ENCODE measurements around the gene SLC36A2.
"Not testable (repeated sequence)": the region's sequence is repeated elsewhere in the genome, so short reads cannot be mapped to it uniquely, and the experiment has no call there.

SLC36A2 gene

GRCh38 chr5:151347369-151347768, at the start of gene SLC36A2:
Gene SLC36A2 (minus strand): TSS chr5:151347559. CDS start chr5:151347460, 99 bp downstream.
- DNase-seq (ENCODE audit: low read depth, low spot score) = no peak

GRCh38 chr5:151388960-151389359, 41.6 kb upstream of the SLC36A2 start:
- no peak for DNase-seq (ENCODE audit: low read depth, low spot score)

- DNase-seq (ENCODE audit: low read depth, low spot score) = no peak
Measured at GRCh38 chr5:151384106-151384505, 36.7 kb upstream of the SLC36A2 start.

DNA sequence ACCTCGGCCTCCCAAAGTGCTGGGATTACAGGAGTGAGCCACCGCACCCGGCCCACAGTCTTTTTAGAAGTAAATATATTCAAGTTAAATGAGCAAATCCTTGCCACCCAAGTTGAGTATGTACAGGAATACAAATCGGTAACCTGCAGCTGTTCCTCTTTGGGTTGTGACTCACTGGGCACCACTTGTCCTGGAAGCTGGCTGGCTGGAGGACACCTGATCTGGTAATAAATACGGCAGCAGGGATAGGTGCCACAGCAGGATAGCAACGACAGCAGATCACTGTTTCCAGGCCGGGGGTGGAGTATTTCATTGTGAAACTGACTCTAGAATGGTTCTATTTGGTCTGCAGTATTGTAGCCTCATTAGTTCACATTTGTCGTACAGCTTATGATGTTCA, 35.7 kb upstream of the SLC36A2 start:
- DNase-seq (ENCODE audit: low read depth, low spot score) = no peak

GRCh38 chr5:151382576-151382975, 35.2 kb upstream of the SLC36A2 start:
- no peak for DNase-seq (ENCODE audit: low read depth, low spot score)

DNA sequence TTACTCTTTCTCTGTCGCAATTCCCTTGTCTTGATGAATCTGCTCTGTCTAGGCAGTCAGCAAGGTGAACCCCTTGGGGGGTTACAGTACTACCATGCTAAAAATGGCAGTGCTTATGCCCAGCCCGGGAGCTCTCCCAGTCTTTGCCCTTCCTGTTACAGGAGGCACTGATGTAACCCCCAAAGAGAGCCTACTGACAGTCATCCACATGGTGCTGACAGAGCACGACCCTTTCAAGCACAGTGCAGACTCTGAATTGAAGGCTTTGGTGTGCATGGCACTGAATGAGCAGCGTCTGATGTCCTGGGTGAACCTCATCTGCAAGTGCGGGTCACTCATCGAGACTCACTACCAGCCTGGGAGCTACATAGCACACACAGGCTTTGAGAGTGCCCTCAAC, 34.5 kb upstream of the SLC36A2 start:
- DNase-seq (ENCODE audit: low read depth, low spot score) = no peak

- no peak for DNase-seq (ENCODE audit: low read depth, low spot score)
Measured at GRCh38 chr5:151378616-151379015, 31.3 kb upstream of the SLC36A2 start.

DNA sequence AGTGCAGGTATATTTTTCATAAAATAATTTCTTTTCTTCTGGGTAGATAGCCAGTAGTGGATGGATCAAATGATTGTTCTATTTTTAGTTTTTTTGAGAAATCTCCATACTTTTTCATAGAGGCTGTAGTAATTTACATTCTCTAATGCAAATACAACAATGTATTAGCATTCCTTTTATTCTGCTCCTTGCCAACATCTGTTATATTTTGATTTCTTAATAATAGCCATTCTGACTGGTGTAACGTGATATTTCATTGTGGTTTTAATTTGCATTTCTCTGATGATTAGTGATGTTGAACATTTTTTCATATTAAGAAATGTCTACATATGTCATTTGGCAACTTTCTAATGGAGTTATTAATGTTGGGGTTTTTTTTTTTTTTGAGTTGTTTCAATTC, 27.2 kb upstream of the SLC36A2 start:
- no peak for DNase-seq (ENCODE audit: low read depth, low spot score)

DNA sequence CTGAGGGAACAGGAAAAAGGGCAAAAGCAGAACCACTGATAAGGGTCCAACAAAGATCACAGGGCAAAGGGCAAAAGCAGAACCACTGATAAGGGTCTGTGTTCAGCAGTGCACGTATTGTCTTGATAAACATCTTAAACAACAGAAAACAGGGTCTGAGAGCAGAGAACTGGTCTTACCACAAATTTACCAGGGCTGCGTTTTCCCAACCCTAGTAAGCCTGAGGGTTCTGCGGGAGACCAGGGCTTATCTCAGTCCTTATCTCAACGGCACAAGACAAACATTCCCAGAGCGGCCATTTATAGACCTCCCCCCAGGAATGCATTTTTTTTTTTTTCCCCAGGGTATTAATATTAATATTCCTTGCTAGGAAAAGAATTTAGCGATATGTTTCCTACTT, 19.7 kb upstream of the SLC36A2 start:
- not testable (repeated sequence) for DNase-seq (ENCODE audit: low read depth, low spot score)

DNA sequence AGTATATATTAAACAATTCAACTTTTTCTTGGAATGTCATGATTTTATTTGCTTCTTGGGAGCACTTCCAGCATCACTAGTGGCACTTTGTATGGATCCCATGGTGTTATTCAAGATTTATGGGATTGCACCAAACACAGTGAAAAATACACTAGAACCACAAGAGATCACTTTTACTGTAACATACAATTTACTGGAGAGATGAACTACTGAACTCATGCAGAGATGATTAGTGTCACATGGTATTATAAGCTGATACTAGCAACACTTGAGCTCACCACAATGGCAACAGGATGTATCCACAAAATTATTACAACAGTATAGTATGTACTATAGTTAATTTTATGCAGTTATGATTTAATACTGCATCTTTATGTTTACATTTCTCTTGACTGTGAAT, 16.3 kb upstream of the SLC36A2 start:
- no peak for DNase-seq (ENCODE audit: low read depth, low spot score)

DNA sequence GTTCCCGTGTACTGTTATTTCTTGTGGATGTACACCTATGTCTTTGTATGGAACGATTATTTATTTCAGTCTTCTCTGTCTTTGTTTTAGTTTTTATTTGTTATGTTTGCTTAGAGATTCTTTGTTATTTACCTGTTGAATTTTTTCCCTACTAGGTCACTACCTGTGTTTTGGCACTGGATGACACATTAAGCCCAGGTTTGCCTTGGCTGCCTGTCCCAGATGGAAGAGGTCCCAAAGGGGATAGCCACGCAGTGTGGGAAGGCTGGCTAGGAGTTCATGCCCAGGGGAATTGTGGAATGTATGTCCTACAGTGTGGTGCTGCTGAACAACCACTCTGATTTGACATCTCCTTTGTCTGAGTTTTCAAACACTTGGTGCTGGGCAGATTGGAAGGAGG, 15.6 kb upstream of the SLC36A2 start:
- no peak for DNase-seq (ENCODE audit: low read depth, low spot score)

DNA sequence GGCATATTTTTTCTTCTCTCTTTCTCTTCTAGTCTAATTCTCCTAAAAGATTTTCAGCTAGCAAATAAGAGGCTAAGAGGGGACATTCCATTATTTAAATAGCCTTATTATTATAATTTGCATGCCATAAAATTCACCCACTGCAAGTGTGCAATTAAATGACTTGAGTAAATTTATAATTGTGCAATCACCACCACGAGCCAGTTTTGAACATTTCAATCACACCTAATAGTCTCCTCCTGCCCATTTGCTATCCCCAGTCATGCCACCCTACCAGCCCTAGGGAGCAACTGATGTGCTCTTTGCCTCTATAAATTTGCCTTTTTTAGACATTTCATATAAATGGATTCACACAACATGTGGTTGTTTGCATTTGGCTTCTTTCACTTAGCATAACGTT, 12.0 kb upstream of the SLC36A2 start:
- DNase-seq (ENCODE audit: low read depth, low spot score) = no peak

GRCh38 chr5:151357792-151358191, 10.4 kb upstream of the SLC36A2 start:
- DNase-seq (ENCODE audit: low read depth, low spot score) = no peak

- DNase-seq (ENCODE audit: low read depth, low spot score) = peak; percentile 47
Measured at GRCh38 chr5:151357097-151357496, 9.7 kb upstream of the SLC36A2 start.

DNA sequence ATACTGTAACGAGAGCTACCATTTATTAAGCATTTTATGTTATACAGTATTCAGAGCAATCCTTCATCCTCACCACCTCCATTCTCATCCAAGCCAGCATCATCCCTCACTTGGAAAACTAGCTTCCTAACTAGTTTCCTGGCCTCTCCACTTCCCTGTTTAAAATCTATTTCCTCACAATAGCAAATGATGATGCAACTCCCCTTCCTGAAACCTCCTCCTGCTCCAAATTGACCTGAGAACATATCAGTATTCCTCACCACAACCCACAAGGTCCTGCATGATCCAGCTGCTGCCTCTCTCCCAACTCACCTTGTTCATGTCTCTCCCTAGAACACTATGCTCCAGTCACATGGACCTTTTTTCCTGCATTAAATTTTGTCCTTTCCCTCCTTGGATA, 4.3 kb upstream of the SLC36A2 start:
- no peak for DNase-seq (ENCODE audit: low read depth, low spot score)

DNA sequence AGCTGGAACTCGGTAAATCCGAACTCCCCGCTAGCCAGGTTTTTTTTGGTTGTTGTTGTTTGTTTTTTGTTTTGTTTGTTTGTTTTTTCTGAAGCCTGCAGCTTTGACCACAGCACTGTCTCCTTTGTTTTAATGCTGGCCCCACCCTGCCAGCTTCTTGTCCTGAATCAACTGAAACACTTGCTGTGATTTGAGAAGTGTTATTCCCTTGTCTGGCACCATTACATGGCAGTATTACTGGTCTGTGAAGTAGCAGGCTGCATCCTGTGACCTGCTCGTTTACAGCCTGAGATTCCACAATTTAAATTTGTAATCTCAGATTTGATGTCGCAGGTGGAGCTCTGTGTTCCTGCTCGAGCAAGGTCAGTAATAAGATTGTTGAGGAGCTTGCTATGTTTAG, 1.4 kb upstream of the SLC36A2 start:
- no peak for DNase-seq (ENCODE audit: low read depth, low spot score)

DNA sequence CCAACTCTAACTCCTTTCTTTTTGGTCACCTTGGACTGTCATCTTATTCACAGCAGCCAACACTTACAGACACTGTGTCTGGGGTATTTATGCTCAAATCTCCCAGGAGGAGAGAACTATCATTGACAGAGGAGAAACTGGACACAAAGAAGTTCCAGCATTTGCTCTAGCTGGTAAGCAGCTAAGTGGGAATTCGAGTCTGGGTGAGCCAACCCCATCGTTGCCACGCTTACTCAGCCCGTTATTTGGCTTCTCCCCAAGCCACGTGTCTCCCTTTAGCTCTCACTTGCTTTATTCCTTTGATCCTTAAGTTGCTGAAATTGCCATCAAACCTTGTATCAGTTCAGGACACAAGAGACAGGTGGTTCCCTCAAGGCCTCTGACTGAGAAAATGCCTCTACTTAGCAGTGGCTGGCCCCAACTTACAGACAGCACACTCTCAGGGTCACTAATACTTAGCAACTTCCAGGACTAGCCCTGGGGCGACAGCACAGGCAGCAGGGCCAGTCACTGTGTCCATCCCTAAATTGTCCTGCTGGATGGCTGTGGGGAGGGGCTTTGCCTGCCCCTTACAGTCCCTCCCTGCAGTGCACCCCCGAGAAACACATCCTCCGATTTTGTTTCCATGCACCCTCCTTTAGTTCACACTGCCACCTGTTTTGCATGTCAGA, 1.4 kb downstream of the SLC36A2 start:
- no peak for DNase-seq (ENCODE audit: low read depth, low spot score)

- no peak for DNase-seq (ENCODE audit: low read depth, low spot score)
Measured at GRCh38 chr5:151345187-151345807, 2.1 kb downstream of the SLC36A2 start.

DNA sequence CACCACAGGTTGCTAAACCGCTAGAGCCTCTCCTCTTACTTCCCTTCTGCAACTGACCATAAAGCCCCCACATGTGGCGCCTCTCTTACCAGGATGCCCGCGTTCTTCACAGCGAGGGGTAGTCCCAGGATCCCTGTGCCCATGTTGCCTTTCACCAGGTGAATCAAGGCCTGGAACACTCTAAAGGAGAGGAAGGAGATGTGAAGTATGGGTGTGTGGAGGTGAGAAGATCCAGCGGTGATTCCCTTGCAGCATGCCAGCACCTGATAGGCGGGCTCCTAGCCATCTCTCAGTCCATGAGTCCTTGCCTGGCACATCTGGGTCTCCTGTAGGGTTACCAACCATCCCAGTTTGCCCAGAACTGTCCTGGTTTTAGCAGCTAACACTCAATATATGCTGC, 3.3 kb downstream of the SLC36A2 start:
- no peak for DNase-seq (ENCODE audit: low read depth, low spot score)

DNA sequence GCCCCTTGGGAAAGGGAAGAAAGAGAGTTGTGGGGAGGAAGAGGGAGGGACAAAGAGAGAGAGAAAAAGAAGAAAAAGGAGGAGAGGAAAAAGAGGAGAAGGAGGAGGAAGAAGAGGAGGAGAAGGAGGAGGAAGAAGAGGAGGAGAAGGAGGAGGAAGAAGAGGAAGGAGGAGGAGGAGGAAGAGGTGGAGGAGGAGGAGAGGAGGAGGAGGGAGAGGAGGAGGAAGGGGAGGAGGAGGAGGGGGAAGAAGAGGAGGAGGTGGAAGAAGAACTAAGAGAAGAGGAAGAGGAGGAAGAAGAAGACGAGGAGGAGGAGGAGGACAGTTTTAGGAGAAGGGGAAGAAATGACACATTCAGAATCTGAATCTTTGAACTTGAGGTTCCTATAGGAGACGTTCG, 7.4 kb downstream of the SLC36A2 start:
- no peak for DNase-seq (ENCODE audit: low read depth, low spot score)

- DNase-seq (ENCODE audit: low read depth, low spot score) = no peak
Measured at GRCh38 chr5:151338734-151339133, 8.6 kb downstream of the SLC36A2 start.

DNA sequence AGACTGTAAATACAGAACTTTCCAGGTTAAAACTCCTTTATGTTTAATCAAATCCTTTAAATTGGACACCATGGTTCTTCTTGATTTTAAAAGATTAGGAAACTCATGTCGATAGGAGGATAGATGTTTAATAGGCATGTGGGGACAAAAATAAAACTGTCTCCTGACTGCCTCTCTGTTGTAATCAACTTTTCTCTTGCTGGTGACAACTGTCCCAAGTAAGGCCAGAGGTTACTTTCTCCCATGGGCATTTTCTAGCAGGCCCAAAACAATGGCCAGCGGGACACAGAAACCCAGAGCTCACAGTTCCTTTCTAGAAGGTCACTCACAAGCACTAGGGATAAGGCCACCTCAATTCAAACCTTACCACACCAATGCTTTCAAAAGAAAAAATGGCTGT, 14.5 kb downstream of the SLC36A2 start:
- DNase-seq (ENCODE audit: low read depth, low spot score) = no peak

GRCh38 chr5:151328734-151329133, 18.6 kb downstream of the SLC36A2 start:
- DNase-seq (ENCODE audit: low read depth, low spot score) = no peak

DNA sequence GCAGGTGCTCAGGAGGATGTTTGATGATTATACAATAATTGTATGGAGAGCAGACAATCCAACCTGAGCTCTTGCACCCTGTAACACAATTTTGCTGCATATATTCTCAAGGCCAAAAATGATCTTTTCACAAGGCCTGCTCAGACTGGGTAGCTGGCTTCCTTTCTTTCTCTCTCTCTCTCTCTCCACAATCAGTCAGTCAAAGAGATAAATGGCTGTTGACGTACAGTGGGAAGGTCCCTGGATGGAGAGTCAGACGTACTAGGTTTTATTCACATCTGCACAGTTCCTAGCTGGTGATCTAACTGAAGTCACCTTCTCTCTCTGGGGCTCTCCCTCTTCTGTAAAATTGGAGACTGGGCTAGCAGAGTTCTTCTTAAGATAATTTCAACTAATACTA, 19.8 kb downstream of the SLC36A2 start:
- DNase-seq (ENCODE audit: low read depth, low spot score) = no peak

All from iPS DF 19.7 (cell line).